ENCODE data around the gene SIRT5.

The SIRT5 gene

GRCh38 chr6:13660273-13660672 lies 85.9 kb downstream of the SIRT5 start:
- no peak overlapping the region for H3K27ac ChIP-seq (ENCODE audit: low read depth, low read length)
- H3K36me3 ChIP-seq (ENCODE audit: control insufficient read depth, insufficient read depth, low read length) = no peaks in the 10 kb centered on the region
- H3K4me1 ChIP-seq (ENCODE audit: control insufficient read depth, insufficient read depth, low read length) = peaks cover 7% of the 10 kb centered on the region
- H3K27me3 ChIP-seq (ENCODE audit: control insufficient read depth, insufficient read depth, low read length) = no peaks in the 10 kb centered on the region
- H3K9ac ChIP-seq (ENCODE audit: low read length) = no peak overlapping the region
- no peak overlapping the region for H3K4me3 ChIP-seq (ENCODE audit: low read length)

GRCh38 chr6:13660893-13661292 lies 86.5 kb downstream of the SIRT5 start:
- Histone ChIP-seq H3K36me3 (ENCODE audit: control insufficient read depth, insufficient read depth, low read length) (no peaks in the 10 kb centered on the region), H3K4me3 (ENCODE audit: low read length) (no peak overlapping the region), H3K27me3 (ENCODE audit: control insufficient read depth, insufficient read depth, low read length) (no peaks in the 10 kb centered on the region), H3K27ac (ENCODE audit: low read depth, low read length) (no peak overlapping the region), H3K9ac (ENCODE audit: low read length) (no peak overlapping the region), H3K4me1 (ENCODE audit: control insufficient read depth, insufficient read depth, low read length) (peaks cover 7% of the 10 kb centered on the region)

- Histone ChIP-seq H3K27me3 (ENCODE audit: control insufficient read depth, insufficient read depth, low read length) (no peaks in the 10 kb centered on the region), H3K9ac (ENCODE audit: low read length) (no peak overlapping the region), H3K27ac (ENCODE audit: low read depth, low read length) (no peak overlapping the region), H3K4me1 (ENCODE audit: control insufficient read depth, insufficient read depth, low read length) (peaks cover 7% of the 10 kb centered on the region), H3K36me3 (ENCODE audit: control insufficient read depth, insufficient read depth, low read length) (no peaks in the 10 kb centered on the region), H3K4me3 (ENCODE audit: low read length) (no peak overlapping the region)
Observed at GRCh38 chr6:13661647-13662046, 87.2 kb downstream of the SIRT5 start.

- Histone ChIP-seq H3K4me1 (ENCODE audit: control insufficient read depth, insufficient read depth, low read length) (peaks cover 7% of the 10 kb centered on the region), H3K27ac (ENCODE audit: low read depth, low read length) (no peak overlapping the region), H3K9ac (ENCODE audit: low read length) (no peak overlapping the region), H3K36me3 (ENCODE audit: control insufficient read depth, insufficient read depth, low read length) (no peaks in the 10 kb centered on the region), H3K4me3 (ENCODE audit: low read length) (no peak overlapping the region), H3K27me3 (ENCODE audit: control insufficient read depth, insufficient read depth, low read length) (no peaks in the 10 kb centered on the region)
Observed at GRCh38 chr6:13662651-13663334, 88.4 kb downstream of the SIRT5 start.

- Histone ChIP-seq H3K4me1 (ENCODE audit: control insufficient read depth, insufficient read depth, low read length) (peaks cover 7% of the 10 kb centered on the region), H3K27ac (ENCODE audit: low read depth, low read length) (no peak overlapping the region), H3K4me3 (ENCODE audit: low read length) (no peak overlapping the region)
Observed at GRCh38 chr6:13663986-13664385, 89.6 kb downstream of the SIRT5 start.

More at GRCh38 chr6:13663986-13664385, 89.6 kb downstream of the SIRT5 start:
- no peaks in the 10 kb centered on the region for H3K36me3 ChIP-seq (ENCODE audit: control insufficient read depth, insufficient read depth, low read length)
- no peaks in the 10 kb centered on the region for H3K27me3 ChIP-seq (ENCODE audit: control insufficient read depth, insufficient read depth, low read length)
- H3K9ac ChIP-seq (ENCODE audit: low read length) = no peak overlapping the region

All from rectal smooth muscle tissue (tissue), 1 donor.